Fibroblast of lung (primary cell): ENCODE measurements around the gene ASXL2. TPM values are rescaled to one million over a fixed set of nuclear protein-coding genes. Genes with fewer than 3 reads are reported as not detected.
A peak's percentile ranks its signal among the peaks of the same experiment; 100 is the strongest.
"Not testable (repeated sequence)": the region's sequence is repeated elsewhere in the genome, so short reads cannot be mapped to it uniquely, and the experiment has no call there.

ENCODE experiments used
- DNase-seq, 2 donors: peaks; one replicate each; pipeline versions ENCODE4 v3.0.0 to v3.0.0-alpha.2; 2010; ENCODE audit warnings: low read depth in 2 of 2
- H2AFZ ChIP-seq: 2 replicates; pipeline ENCODE4 v1.5.1; 2012; ENCODE audit warnings: low read length, control low read depth, inconsistent platforms
- H3K27ac ChIP-seq: 2 replicates; pipeline ENCODE4 v1.5.1; 2011; ENCODE audit warnings: low read length, control low read depth; ENCODE audit not compliant: insufficient read depth
- H3K27me3 ChIP-seq: 2 replicates; pipeline ENCODE4 v1.5.1; 2011; ENCODE audit warnings: mild to moderate bottlenecking, low read length; ENCODE audit not compliant: control insufficient read depth, insufficient read depth
- H3K36me3 ChIP-seq: 2 replicates; pipeline ENCODE4 v1.5.1; 2011; ENCODE audit warnings: low read length; ENCODE audit not compliant: control insufficient read depth, insufficient read depth
- H3K4me1 ChIP-seq: 2 replicates; pipeline ENCODE4 v1.5.1; 2011; ENCODE audit warnings: low read length; ENCODE audit not compliant: control insufficient read depth, insufficient read depth; ENCODE audit errors: extremely low read depth
- H3K4me2 ChIP-seq: 2 replicates; pipeline ENCODE4 v1.5.1; 2011; ENCODE audit warnings: low read length, control low read depth; ENCODE audit not compliant: insufficient read depth; ENCODE audit errors: extremely low read depth
- H3K4me3 ChIP-seq, 4 experiments: fragments of 200-600 bp in 1 of 4; sonication (generic) in 1 of 4; replicated peaks in 1 of 4; 2 replicates each; pipeline ENCODE4 v1.5.1; 2011 to 2016; ENCODE audit warnings: low read length in 4 of 4, low read depth in 3 of 4, mild to moderate bottlenecking in 3 of 4, control low read depth in 2 of 4, inconsistent platforms in 1 of 4, mixed read lengths in 1 of 4; ENCODE audit not compliant: insufficient read depth in 1 of 4; ENCODE audit errors: control extremely low read depth in 1 of 4
- H3K79me2 ChIP-seq: 2 replicates; pipeline ENCODE4 v1.5.1; 2012; ENCODE audit warnings: mild to moderate bottlenecking, low read length, inconsistent platforms; ENCODE audit not compliant: control insufficient read depth, insufficient read depth
- H3K9ac ChIP-seq: 2 replicates; pipeline ENCODE4 v1.5.1; 2011; ENCODE audit warnings: mild to moderate bottlenecking, low read length, control low read depth; ENCODE audit not compliant: insufficient read depth
- H3K9me3 ChIP-seq: 2 replicates; pipeline ENCODE4 v1.5.1; 2012; ENCODE audit warnings: low read depth, low read length; ENCODE audit not compliant: control insufficient read depth, insufficient read depth
- H4K20me1 ChIP-seq: 2 replicates; pipeline ENCODE4 v1.5.1; 2011; ENCODE audit warnings: low read length; ENCODE audit not compliant: control insufficient read depth, insufficient read depth; ENCODE audit errors: extremely low read depth
- EZH2 ChIP-seq: IDR thresholded peaks from 2 replicates; pipeline ENCODE4 v1.5.1; 2012; ENCODE audit warnings: low read length, control low read depth, mild to moderate bottlenecking; ENCODE audit errors: missing control alignments
- polyA plus RNA-seq, 2 donors: library from polyadenylated mRNA; depleted of rRNA in 1 of 2; stranded (reverse) in 1 of 2; unstranded in 1 of 2; fragments of >200 nt; gene quantifications; 2 replicates each; pipeline ENCODE4 v1.2.1, GENCODE V29; 2011 to 2012; ENCODE audit warnings: missing spikeins in 1 of 2
- total RNA-seq: library from RNA; depleted of rRNA; stranded (reverse); fragments of >200 nt; gene quantifications from 2 replicates; pipeline ENCODE4 v1.2.1, GENCODE V29; 2014
- TF ChIP-seq, protein P1 (sequence below), 2 donors: IDR thresholded peaks in 1 of 2; conservative IDR thresholded peaks in 1 of 2; 1 replicate in 1 of 2; 2 replicates in 1 of 2; pipeline ENCODE4 v1.5.1; 2011 to 2012; ENCODE audit warnings: low read length in 2 of 2, control low read depth in 1 of 2, inconsistent platforms in 1 of 2, low read depth in 1 of 2, mild to moderate bottlenecking in 1 of 2

Gene ASXL2
- total and polyA plus RNA-seq, 2 donors (not counting 1 experiment from before 2014, with no cell fraction given): 5.9 to 16.6 TPM

DNA sequence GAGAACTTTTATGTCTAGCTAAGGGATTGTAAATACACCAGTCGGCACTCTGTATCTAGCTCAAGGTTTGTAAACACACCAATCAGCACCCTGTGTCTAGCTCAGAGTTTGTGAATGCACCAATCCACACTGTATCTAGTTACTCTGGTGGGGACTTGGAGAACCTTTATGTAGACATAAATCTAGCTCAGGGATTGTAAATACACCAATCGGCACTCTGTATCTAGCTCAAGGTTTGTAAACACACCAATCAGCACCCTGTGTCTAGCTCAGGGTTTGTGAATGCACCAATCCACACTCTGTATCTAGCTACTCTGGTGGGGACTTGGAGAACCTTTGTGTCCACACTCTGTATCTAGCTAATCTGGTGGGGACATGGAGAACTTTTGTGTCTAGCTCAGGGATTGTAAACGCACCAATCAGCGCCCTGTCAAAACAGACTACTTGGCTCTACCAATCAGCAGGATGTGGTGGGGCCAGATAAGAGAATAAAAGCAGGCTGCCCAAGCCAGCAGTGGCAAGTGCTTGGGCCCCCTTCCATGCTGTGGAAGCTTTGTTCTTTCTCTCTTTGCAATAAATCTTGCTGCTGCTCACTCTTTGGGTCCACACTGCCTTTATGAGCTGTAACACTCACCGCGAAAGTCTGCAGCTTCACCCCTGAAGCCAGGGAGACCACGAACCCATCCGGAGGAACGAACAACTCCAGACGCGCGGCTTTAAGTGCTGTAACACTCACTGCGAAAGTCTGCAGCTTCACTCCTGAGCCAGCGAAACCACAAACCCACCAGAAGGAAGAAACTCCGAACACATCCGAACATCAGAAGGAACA is 37.9 kb upstream of the ASXL2 start:
- not testable (repeated sequence) for H3K27me3 ChIP-seq, H3K79me2 ChIP-seq, H2AFZ ChIP-seq, H3K4me2 ChIP-seq, H3K4me3 ChIP-seq, DNase-seq, H3K9me3 ChIP-seq, H3K9ac ChIP-seq, H3K36me3 ChIP-seq, H4K20me1 ChIP-seq, H3K4me1 ChIP-seq, H3K27ac ChIP-seq

- H3K27me3 ChIP-seq, H4K20me1 ChIP-seq, H3K4me3 ChIP-seq, H3K79me2 ChIP-seq, H3K9me3 ChIP-seq, DNase-seq, H3K9ac ChIP-seq, H3K4me1 ChIP-seq, H2AFZ ChIP-seq, H3K27ac ChIP-seq, H3K36me3 ChIP-seq, H3K4me2 ChIP-seq: not testable (repeated sequence)
These were observed 37.1 kb upstream of the ASXL2 start for GRCh38 chr2:25915411-25915810.

GRCh38 chr2:25913696-25913973 is 35.3 kb upstream of the ASXL2 start:
- not testable (repeated sequence) for H3K9me3 ChIP-seq, H3K27me3 ChIP-seq, H3K4me1 ChIP-seq, H4K20me1 ChIP-seq, H3K9ac ChIP-seq, H3K27ac ChIP-seq, H2AFZ ChIP-seq, H3K4me2 ChIP-seq, H3K4me3 ChIP-seq, H3K36me3 ChIP-seq, DNase-seq, H3K79me2 ChIP-seq

- Histone ChIP-seq H3K9ac (no peak overlapping the region), H3K9me3 (no peaks in the 10 kb centered on the region), H3K4me1 (peaks cover 3% of the 10 kb centered on the region), H3K79me2 (no peaks in the 10 kb centered on the region), H3K4me2 (peak overlapping the region; percentile 23), H3K36me3 (no peaks in the 10 kb centered on the region), H3K27ac (no peak overlapping the region), H3K4me3 (no peak overlapping the region), H2AFZ (no peak overlapping the region), H4K20me1 (no peaks in the 10 kb centered on the region), H3K27me3 (no peaks in the 10 kb centered on the region)
- peak; percentile 12 to 49 for DNase-seq
- no peak for TF ChIP-seq EZH2
- TF ChIP-seq, protein P1, sequence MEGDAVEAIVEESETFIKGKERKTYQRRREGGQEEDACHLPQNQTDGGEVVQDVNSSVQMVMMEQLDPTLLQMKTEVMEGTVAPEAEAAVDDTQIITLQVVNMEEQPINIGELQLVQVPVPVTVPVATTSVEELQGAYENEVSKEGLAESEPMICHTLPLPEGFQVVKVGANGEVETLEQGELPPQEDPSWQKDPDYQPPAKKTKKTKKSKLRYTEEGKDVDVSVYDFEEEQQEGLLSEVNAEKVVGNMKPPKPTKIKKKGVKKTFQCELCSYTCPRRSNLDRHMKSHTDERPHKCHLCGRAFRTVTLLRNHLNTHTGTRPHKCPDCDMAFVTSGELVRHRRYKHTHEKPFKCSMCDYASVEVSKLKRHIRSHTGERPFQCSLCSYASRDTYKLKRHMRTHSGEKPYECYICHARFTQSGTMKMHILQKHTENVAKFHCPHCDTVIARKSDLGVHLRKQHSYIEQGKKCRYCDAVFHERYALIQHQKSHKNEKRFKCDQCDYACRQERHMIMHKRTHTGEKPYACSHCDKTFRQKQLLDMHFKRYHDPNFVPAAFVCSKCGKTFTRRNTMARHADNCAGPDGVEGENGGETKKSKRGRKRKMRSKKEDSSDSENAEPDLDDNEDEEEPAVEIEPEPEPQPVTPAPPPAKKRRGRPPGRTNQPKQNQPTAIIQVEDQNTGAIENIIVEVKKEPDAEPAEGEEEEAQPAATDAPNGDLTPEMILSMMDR (conservative IDR thresholded peaks at IDR 0.05 in 1 of 2, IDR thresholded peaks at IDR 0.05 in 1 of 2; ENCODE audit: low read depth in 1 of 2, low read length in 2 of 2): no peak
These were observed 34.8 kb upstream of the ASXL2 start for GRCh38 chr2:25912851-25913695.

DNA sequence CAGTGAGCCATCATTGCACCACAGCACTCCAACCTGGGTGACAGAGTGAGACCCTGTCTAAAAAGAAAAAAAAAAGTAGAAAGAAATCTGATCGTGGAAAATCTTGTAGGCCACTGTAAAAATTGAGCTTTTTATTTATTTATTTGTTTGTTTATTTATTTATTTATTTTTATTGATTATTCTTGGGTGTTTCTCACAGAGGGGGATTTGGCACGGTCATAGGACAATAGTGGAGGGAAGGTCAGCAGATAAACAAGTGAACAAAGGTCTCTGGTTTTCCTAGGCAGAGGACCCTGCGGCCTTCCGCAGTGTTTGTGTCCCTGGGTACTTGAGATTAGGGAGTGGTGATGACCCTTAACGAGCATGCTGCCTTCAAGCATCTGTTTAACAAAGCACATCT is 31.3 kb upstream of the ASXL2 start:
- not testable (repeated sequence) for H3K36me3 ChIP-seq, H3K79me2 ChIP-seq, H3K27me3 ChIP-seq, DNase-seq, H4K20me1 ChIP-seq, H3K4me1 ChIP-seq, H3K4me3 ChIP-seq, H2AFZ ChIP-seq, H3K9ac ChIP-seq, H3K27ac ChIP-seq, H3K4me2 ChIP-seq, H3K9me3 ChIP-seq
